ENCODE measurements around the gene ASCL2. TPM values are rescaled to one million over a fixed set of nuclear protein-coding genes. Genes with fewer than 3 reads are reported as not detected.

Gene ASCL2
- total RNA-seq, 1 donor from 2014 or later = not detected

- H3K9me3 ChIP-seq (ENCODE audit: low read depth) = no peaks in the 10 kb centered on the region
- Mint-ChIP-seq H3K9me3 (peaks cover 34% of the 10 kb centered on the region), H3K4me3 (no peak overlapping the region), H3K27ac (no peak overlapping the region), H3K27me3 (ENCODE audit: insufficient read depth, low read depth) (peaks cover 4% of the 10 kb centered on the region), H3K36me3 (no peaks in the 10 kb centered on the region), H3K4me1 (peaks cover 2% of the 10 kb centered on the region)
- H3K4me1 ChIP-seq = peaks cover 8% of the 10 kb centered on the region
- TF ChIP-seq EZH2phosphoT487 (IDR thresholded peaks at IDR 0.05) (no peak), EZH2 (IDR thresholded peaks at IDR 0.05) (no peak)
- TF ChIP-seq, protein P1, sequence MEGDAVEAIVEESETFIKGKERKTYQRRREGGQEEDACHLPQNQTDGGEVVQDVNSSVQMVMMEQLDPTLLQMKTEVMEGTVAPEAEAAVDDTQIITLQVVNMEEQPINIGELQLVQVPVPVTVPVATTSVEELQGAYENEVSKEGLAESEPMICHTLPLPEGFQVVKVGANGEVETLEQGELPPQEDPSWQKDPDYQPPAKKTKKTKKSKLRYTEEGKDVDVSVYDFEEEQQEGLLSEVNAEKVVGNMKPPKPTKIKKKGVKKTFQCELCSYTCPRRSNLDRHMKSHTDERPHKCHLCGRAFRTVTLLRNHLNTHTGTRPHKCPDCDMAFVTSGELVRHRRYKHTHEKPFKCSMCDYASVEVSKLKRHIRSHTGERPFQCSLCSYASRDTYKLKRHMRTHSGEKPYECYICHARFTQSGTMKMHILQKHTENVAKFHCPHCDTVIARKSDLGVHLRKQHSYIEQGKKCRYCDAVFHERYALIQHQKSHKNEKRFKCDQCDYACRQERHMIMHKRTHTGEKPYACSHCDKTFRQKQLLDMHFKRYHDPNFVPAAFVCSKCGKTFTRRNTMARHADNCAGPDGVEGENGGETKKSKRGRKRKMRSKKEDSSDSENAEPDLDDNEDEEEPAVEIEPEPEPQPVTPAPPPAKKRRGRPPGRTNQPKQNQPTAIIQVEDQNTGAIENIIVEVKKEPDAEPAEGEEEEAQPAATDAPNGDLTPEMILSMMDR (IDR thresholded peaks at IDR 0.05) = no peak
- H3K79me2 ChIP-seq (ENCODE audit: low read depth) = no peaks in the 10 kb centered on the region
- H3K27me3 ChIP-seq = peaks cover 52% of the 10 kb centered on the region
- DNase-seq (ENCODE audit: low spot score) = no peak
- H3K9ac ChIP-seq = no peak overlapping the region
- H3K4me2 ChIP-seq = no peak overlapping the region
- H3K27ac ChIP-seq = no peak overlapping the region
- H2AFZ ChIP-seq (replicated peaks) = no peak overlapping the region
- no peaks in the 10 kb centered on the region for H3K36me3 ChIP-seq
- no peak overlapping the region for H3K4me3 ChIP-seq
- H4K20me1 ChIP-seq (ENCODE audit: low read depth) = no peaks in the 10 kb centered on the region
- H3F3A ChIP-seq (ENCODE audit: low read depth) = no peaks in the 10 kb centered on the region
Observed at GRCh38 chr11:2229713-2230297, 40.6 kb downstream of the ASCL2 start.

GRCh38 chr11:2224254-2224653 is 46.1 kb downstream of the ASCL2 start:
- no peak overlapping the region for H3K27ac ChIP-seq
- TF ChIP-seq EZH2phosphoT487 (IDR thresholded peaks at IDR 0.05) (no peak), EZH2 (IDR thresholded peaks at IDR 0.05) (no peak)
- TF ChIP-seq, protein P1 (IDR thresholded peaks at IDR 0.05) = no peak
- no peak overlapping the region for H3K27ac Mint-ChIP-seq
- peaks cover 17% of the 10 kb centered on the region for H3K27me3 ChIP-seq
- H4K20me1 ChIP-seq (ENCODE audit: low read depth) = no peaks in the 10 kb centered on the region
- no peaks in the 10 kb centered on the region for H3K36me3 ChIP-seq
- H3F3A ChIP-seq (ENCODE audit: low read depth) = no peaks in the 10 kb centered on the region
- H3K9me3 ChIP-seq (ENCODE audit: low read depth) = no peaks in the 10 kb centered on the region
- H3K4me1 Mint-ChIP-seq = no peaks in the 10 kb centered on the region
- no peak overlapping the region for H3K4me3 Mint-ChIP-seq
- peaks cover 31% of the 10 kb centered on the region for H3K9me3 Mint-ChIP-seq
- H3K27me3 Mint-ChIP-seq (ENCODE audit: insufficient read depth, low read depth) = peaks cover 6% of the 10 kb centered on the region
- no peak overlapping the region for H2AFZ ChIP-seq (replicated peaks)
- H3K4me2 ChIP-seq = no peak overlapping the region
- no peaks in the 10 kb centered on the region for H3K36me3 Mint-ChIP-seq
- DNase-seq (ENCODE audit: low spot score) = no peak
- no peaks in the 10 kb centered on the region for H3K4me1 ChIP-seq
- no peak overlapping the region for H3K9ac ChIP-seq
- no peaks in the 10 kb centered on the region for H3K79me2 ChIP-seq (ENCODE audit: low read depth)
- H3K4me3 ChIP-seq = no peak overlapping the region

DNA sequence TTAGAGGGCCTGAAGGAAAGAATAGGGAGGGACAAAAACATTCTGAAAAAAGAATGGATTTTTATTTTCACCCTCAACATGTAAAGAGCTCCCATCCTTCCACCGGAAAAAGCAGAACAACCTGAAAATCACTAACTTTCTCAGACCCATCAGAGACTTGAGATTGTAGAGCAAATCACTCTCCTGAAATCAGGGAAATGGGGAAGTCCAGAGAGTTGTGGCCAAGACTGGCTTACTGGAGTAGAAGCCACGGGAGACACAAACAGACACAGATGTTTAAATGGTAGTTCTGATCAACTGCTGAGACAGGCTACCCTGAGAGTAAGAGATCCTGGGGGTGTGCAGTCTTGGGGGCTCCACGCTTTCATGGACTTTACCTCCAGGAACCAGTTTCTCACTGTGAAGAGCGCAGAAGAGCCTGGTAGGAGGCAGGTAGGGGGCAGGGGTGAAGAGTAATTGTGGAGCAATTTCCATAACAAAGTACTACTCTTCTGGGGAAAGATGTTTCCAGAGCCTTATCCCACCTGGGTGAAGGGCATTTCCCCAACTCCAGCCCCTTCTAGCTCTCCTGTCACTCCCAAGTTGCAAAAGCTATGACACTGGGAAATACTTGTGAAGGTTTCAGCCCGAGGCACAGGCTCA is 47.1 kb downstream of the ASCL2 start:
- H3K9me3 ChIP-seq (ENCODE audit: low read depth) = no peaks in the 10 kb centered on the region
- Mint-ChIP-seq H3K4me3 (no peak overlapping the region), H3K4me1 (peaks cover 5% of the 10 kb centered on the region), H3K27me3 (ENCODE audit: insufficient read depth, low read depth) (peaks cover 11% of the 10 kb centered on the region), H3K27ac (no peak overlapping the region), H3K36me3 (no peaks in the 10 kb centered on the region), H3K9me3 (peaks cover 31% of the 10 kb centered on the region)
- H3K4me3 ChIP-seq = no peak overlapping the region
- DNase-seq (ENCODE audit: low spot score) = no peak
- TF ChIP-seq EZH2 (IDR thresholded peaks at IDR 0.05) (no peak), EZH2phosphoT487 (IDR thresholded peaks at IDR 0.05) (no peak)
- TF ChIP-seq, protein P1 (IDR thresholded peaks at IDR 0.05) = no peak
- H3K9ac ChIP-seq = no peak overlapping the region
- peaks cover 12% of the 10 kb centered on the region for H3K27me3 ChIP-seq
- H4K20me1 ChIP-seq (ENCODE audit: low read depth) = no peaks in the 10 kb centered on the region
- H3K4me2 ChIP-seq = no peak overlapping the region
- no peaks in the 10 kb centered on the region for H3K4me1 ChIP-seq
- H3K79me2 ChIP-seq (ENCODE audit: low read depth) = no peaks in the 10 kb centered on the region
- H2AFZ ChIP-seq (replicated peaks) = no peak overlapping the region
- H3K27ac ChIP-seq = no peak overlapping the region
- no peaks in the 10 kb centered on the region for H3K36me3 ChIP-seq
- no peaks in the 10 kb centered on the region for H3F3A ChIP-seq (ENCODE audit: low read depth)
